HG02763 (cell line): ENCODE results near the gene WDR27.
"Not testable (repeated sequence)": the region's sequence is repeated elsewhere in the genome, so short reads cannot be mapped to it uniquely, and the experiment has no call there.

Experiments
- ATAC-seq: cut with Tn5 transposase; IDR thresholded peaks from one replicate; pipeline ENCODE4 v1.9.1; 2021; ENCODE audit warnings: mild to moderate bottlenecking, moderate library complexity; ENCODE audit not compliant: unreplicated experiment

Gene WDR27

GRCh38 chr6:169618526-169619490 is 83.0 kb downstream of the WDR27 start:
- no peak for ATAC-seq

GRCh38 chr6:169617562-169617961 is 84.3 kb downstream of the WDR27 start:
- ATAC-seq, result no peak

- ATAC-seq, result not testable (repeated sequence)
Measured at GRCh38 chr6:169608609-169609008, 93.2 kb downstream of the WDR27 start.

GRCh38 chr6:169604076-169604475 is 97.8 kb downstream of the WDR27 start:
- no peak for ATAC-seq

- ATAC-seq, result not testable (repeated sequence)
Measured at GRCh38 chr6:169601129-169601528, 100.7 kb downstream of the WDR27 start.

- ATAC-seq, result no peak
Measured at GRCh38 chr6:169592558-169592957, 109.3 kb downstream of the WDR27 start.

- no peak for ATAC-seq
Measured at GRCh38 chr6:169591616-169592015, 110.2 kb downstream of the WDR27 start.

GRCh38 chr6:169590376-169590939 is 111.4 kb downstream of the WDR27 start:
- no peak for ATAC-seq

- ATAC-seq, result peak; percentile 80
Measured at GRCh38 chr6:169589699-169590257, 112.1 kb downstream of the WDR27 start.

- peak; percentile 72 for ATAC-seq
Measured at GRCh38 chr6:169589293-169589692, 112.5 kb downstream of the WDR27 start.

GRCh38 chr6:169587975-169588374 is 113.9 kb downstream of the WDR27 start:
- no peak for ATAC-seq

GRCh38 chr6:169583886-169584541 is 117.8 kb downstream of the WDR27 start:
- no peak for ATAC-seq

- ATAC-seq, result no peak
Measured at GRCh38 chr6:169579407-169580111, 122.3 kb downstream of the WDR27 start.

GRCh38 chr6:169577974-169578373 is 123.9 kb downstream of the WDR27 start:
- no peak for ATAC-seq

- ATAC-seq, result no peak
Measured at GRCh38 chr6:169577236-169577635, 124.6 kb downstream of the WDR27 start.

- ATAC-seq, result no peak
Measured at GRCh38 chr6:169575821-169576220, 126.0 kb downstream of the WDR27 start.

GRCh38 chr6:169575365-169575764 is 126.5 kb downstream of the WDR27 start:
- ATAC-seq, result no peak

- no peak for ATAC-seq
Measured at GRCh38 chr6:169574420-169574819, 127.4 kb downstream of the WDR27 start.

GRCh38 chr6:169573883-169574282 is 127.9 kb downstream of the WDR27 start:
- ATAC-seq, result no peak

GRCh38 chr6:169571123-169571962 is 130.5 kb downstream of the WDR27 start:
- no peak for ATAC-seq
